ENCODE results near the gene FAM162A. TPM values are rescaled to one million over a fixed set of nuclear protein-coding genes. Genes with fewer than 3 reads are reported as not detected.
"Not testable (repeated sequence)": the region's sequence is repeated elsewhere in the genome, so short reads cannot be mapped to it uniquely, and the experiment has no call there.

Gene FAM162A
- total RNA-seq, 1 experiment from 2014 or later = 37.4 TPM

DNA sequence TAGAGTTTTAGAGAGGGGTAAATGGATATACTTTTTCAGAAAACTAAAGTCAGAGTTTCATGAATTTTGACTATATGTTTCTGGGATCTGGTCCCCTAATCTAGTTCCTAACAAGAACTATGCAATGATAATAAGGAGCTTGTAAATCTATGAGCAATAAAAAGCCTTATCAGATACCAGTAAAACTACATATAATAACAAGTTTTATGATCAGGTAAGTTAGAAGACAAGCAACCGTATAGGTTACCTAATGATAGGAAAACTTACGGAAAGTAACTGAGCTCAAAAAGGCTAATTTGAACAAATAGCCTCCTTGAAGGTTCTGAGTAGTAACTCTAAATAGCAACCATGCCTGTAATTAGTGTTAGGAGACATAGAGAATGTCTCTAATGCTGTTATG, 22.0 kb upstream of the FAM162A start:
- Mint-ChIP-seq H3K27ac (ENCODE audit: unreplicated experiment) (no peak overlapping the region), H3K36me3 (ENCODE audit: insufficient read depth, unreplicated experiment) (peaks cover 64% of the 10 kb centered on the region), H3K4me3 (ENCODE audit: unreplicated experiment) (no peak overlapping the region), H3K4me1 (ENCODE audit: low read depth, unreplicated experiment) (peaks cover 19% of the 10 kb centered on the region), H3K9me3 (ENCODE audit: unreplicated experiment) (no peaks in the 10 kb centered on the region), H3K27me3 (ENCODE audit: insufficient read depth, unreplicated experiment) (no peaks in the 10 kb centered on the region)
- peaks cover 49% of the 10 kb centered on the region for H3K4me1 ChIP-seq
- DNase-seq = no peak
- H3K36me3 ChIP-seq (ENCODE audit: control insufficient read depth, insufficient read depth, low read length) = peaks cover 6% of the 10 kb centered on the region
- intact Hi-C loops (cut with micrococcal nuclease; ENCODE audit: unreplicated experiment) = loop anchor here (10.0 kb wide), 2 partner anchors 63 to 527 kb away; partner anchors contain the start of genes EAF2 and IQCB1
- TF ChIP-seq, protein P1, sequence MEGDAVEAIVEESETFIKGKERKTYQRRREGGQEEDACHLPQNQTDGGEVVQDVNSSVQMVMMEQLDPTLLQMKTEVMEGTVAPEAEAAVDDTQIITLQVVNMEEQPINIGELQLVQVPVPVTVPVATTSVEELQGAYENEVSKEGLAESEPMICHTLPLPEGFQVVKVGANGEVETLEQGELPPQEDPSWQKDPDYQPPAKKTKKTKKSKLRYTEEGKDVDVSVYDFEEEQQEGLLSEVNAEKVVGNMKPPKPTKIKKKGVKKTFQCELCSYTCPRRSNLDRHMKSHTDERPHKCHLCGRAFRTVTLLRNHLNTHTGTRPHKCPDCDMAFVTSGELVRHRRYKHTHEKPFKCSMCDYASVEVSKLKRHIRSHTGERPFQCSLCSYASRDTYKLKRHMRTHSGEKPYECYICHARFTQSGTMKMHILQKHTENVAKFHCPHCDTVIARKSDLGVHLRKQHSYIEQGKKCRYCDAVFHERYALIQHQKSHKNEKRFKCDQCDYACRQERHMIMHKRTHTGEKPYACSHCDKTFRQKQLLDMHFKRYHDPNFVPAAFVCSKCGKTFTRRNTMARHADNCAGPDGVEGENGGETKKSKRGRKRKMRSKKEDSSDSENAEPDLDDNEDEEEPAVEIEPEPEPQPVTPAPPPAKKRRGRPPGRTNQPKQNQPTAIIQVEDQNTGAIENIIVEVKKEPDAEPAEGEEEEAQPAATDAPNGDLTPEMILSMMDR (IDR thresholded peaks at IDR 0.05; ENCODE audit: insufficient read depth in 1 of 2, low read depth in 1 of 2, low read length in 1 of 2, severe bottlenecking in 1 of 2, unreplicated experiment in 1 of 2) = no peak
- H3K9me3 ChIP-seq = no peaks in the 10 kb centered on the region
- CTCF ChIA-PET = interaction anchor here (1.0 to 1.1 kb wide), 2 partner anchors 22 to 56 kb away, joined by 3 read pairs; partner anchors contain the start of gene FAM162A
- H3K4me3 ChIP-seq (ENCODE audit: low read depth, low read length) = no peak overlapping the region
- POLR2A ChIA-PET = interaction anchor here (0.5 kb wide), 1 partner anchor 33 kb away, joined by 3 read pairs; no protein-coding TSS in a partner anchor
- no TSS peak for BruUV-seq (replicated peaks)
- H3K27me3 ChIP-seq (replicated peaks; ENCODE audit: control insufficient read depth, insufficient read depth, low read length) = no peaks in the 10 kb centered on the region

DNA sequence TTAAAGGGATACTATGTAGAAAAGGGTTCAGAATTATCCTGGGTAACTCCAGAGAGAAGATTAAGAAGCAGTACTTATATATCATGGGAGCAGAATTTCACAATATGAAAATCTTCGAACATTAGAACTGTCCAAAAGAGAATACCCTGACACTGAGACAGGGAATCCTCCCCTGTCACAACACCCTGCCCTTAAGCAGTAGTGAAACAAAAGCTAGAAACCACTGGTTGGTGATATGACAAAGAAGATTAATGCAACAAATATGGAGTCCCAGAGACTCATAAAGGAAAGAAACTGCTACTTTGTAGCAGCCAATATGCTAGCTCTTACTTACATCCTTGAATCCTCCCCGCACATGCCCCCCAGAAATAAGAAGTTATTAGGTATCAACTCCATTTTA, 19.5 kb upstream of the FAM162A start:
- no TSS peak for BruUV-seq (replicated peaks)
- peak overlapping the region; percentile 76 for H3K27ac Mint-ChIP-seq (ENCODE audit: unreplicated experiment)
- TF ChIP-seq, protein P1 (IDR thresholded peaks at IDR 0.05; ENCODE audit: insufficient read depth in 1 of 2, low read depth in 1 of 2, low read length in 1 of 2, severe bottlenecking in 1 of 2, unreplicated experiment in 1 of 2) = no peak
- peaks cover 49% of the 10 kb centered on the region for H3K4me1 ChIP-seq
- H3K27me3 Mint-ChIP-seq (ENCODE audit: insufficient read depth, unreplicated experiment) = no peaks in the 10 kb centered on the region
- no peaks in the 10 kb centered on the region for H3K27me3 ChIP-seq (replicated peaks; ENCODE audit: control insufficient read depth, insufficient read depth, low read length)
- no peak overlapping the region for H3K4me3 Mint-ChIP-seq (ENCODE audit: unreplicated experiment)
- H3K4me1 Mint-ChIP-seq (ENCODE audit: low read depth, unreplicated experiment) = peaks cover 28% of the 10 kb centered on the region
- no peak overlapping the region for H3K4me3 ChIP-seq (ENCODE audit: low read depth, low read length)
- H3K9me3 ChIP-seq = no peaks in the 10 kb centered on the region
- POLR2A ChIA-PET = no interaction called here
- intact Hi-C loops (cut with micrococcal nuclease; ENCODE audit: unreplicated experiment) = loop anchor here (10.0 kb wide), 2 partner anchors 60 to 530 kb away; partner anchors contain the start of genes EAF2 and IQCB1
- H3K9me3 Mint-ChIP-seq (ENCODE audit: unreplicated experiment) = no peaks in the 10 kb centered on the region
- CTCF ChIA-PET = no interaction called here
- peaks cover 49% of the 10 kb centered on the region for H3K36me3 Mint-ChIP-seq (ENCODE audit: insufficient read depth, unreplicated experiment)
- 0 out of 2 replicates have a peak, but pooled peaks cover 3% of the 10 kb centered on the region for H3K36me3 ChIP-seq (ENCODE audit: control insufficient read depth, insufficient read depth, low read length)
- no peak for DNase-seq

DNA sequence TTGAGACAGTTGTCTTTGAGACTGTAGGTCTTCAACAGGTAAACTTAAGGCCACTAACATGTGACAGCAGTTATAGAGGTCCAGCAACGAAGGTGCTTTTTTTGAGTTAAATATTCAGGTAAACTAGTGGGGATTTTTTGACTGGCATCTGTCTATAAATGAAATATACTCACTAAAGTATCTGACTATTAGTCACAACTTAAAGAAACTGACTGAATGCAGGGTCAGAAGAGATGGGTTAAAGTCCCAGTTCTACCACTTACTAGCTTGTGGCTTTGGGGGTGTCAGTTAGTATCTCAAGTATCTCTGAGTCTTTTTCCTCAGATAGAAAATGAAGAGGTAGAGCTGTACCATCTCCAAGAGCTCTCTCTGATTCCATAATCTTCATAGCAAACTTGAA, 18.9 kb upstream of the FAM162A start:
- H3K4me3 Mint-ChIP-seq (ENCODE audit: unreplicated experiment) = peak overlapping the region; percentile 48
- peak overlapping the region; percentile 76 for H3K27ac Mint-ChIP-seq (ENCODE audit: unreplicated experiment)
- peaks cover 28% of the 10 kb centered on the region for H3K4me1 Mint-ChIP-seq (ENCODE audit: low read depth, unreplicated experiment)
- POLR2A ChIA-PET = interaction anchor here (0.7 kb wide), 1 partner anchor 51 kb away, joined by 3 read pairs; no protein-coding TSS in a partner anchor
- no peaks in the 10 kb centered on the region for H3K27me3 ChIP-seq (replicated peaks; ENCODE audit: control insufficient read depth, insufficient read depth, low read length)
- no peak for DNase-seq
- intact Hi-C loops (cut with micrococcal nuclease; ENCODE audit: unreplicated experiment) = loop anchor here (1.0 to 10.0 kb wide), 3 partner anchors 19 to 530 kb away; partner anchors contain the start of genes EAF2, FAM162A and IQCB1
- H3K4me3 ChIP-seq (ENCODE audit: low read depth, low read length) = no peak overlapping the region
- H3K9me3 Mint-ChIP-seq (ENCODE audit: unreplicated experiment) = no peaks in the 10 kb centered on the region
- H3K36me3 ChIP-seq (ENCODE audit: control insufficient read depth, insufficient read depth, low read length) = 0 out of 2 replicates have a peak, but pooled peaks cover 5% of the 10 kb centered on the region
- no peaks in the 10 kb centered on the region for H3K9me3 ChIP-seq
- H3K36me3 Mint-ChIP-seq (ENCODE audit: insufficient read depth, unreplicated experiment) = peaks cover 44% of the 10 kb centered on the region
- peaks cover 49% of the 10 kb centered on the region for H3K4me1 ChIP-seq
- CTCF ChIA-PET = interaction anchor here (1.1 kb wide), 1 partner anchor 51 kb away, joined by 3 read pairs; the partner anchor contains the start of gene WDR5B
- BruUV-seq (replicated peaks) = TSS peak; percentile 13
- TF ChIP-seq, protein P1 (IDR thresholded peaks at IDR 0.05; ENCODE audit: insufficient read depth in 1 of 2, low read depth in 1 of 2, low read length in 1 of 2, severe bottlenecking in 1 of 2, unreplicated experiment in 1 of 2) = no peak
- no peaks in the 10 kb centered on the region for H3K27me3 Mint-ChIP-seq (ENCODE audit: insufficient read depth, unreplicated experiment)

DNA sequence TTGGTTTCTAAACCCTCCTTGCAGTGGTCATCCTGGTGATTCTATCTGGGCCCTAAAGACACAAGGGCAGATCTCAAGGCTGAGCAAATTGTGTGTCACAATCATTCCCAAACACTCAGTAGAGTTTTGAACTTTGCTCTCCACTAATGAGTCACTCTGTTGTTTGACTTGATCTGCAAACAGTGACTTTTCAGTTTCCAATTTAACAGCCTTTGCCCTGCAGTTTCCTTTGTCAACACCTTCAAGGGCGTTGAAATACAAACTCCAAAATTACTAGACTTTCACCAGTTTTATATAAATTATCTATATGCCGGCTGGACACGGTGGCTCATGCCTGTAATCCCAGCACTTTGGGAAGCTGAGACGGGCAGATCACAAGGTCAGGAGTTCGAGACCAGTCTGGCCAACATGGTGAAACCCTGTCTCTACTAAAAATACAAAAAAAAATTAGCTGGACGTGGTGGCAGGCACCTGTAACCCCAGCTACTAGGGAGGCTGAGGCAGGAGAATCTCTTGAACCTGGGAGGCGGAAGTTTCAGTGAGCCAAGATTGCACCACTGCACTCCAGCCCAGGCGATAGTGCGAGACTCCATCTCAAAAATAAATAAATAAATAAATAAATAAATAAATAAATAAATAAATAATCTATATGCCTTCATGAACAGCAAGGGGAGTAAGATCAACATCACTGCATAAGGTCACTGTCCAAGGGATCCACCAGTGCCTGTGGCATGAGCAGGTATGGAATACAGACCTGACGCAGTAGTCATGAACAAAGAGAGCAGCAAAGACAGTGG, 18.2 kb upstream of the FAM162A start:
- peak; percentile 50 to 76 for DNase-seq
- not testable (repeated sequence) for H3K36me3 ChIP-seq (ENCODE audit: control insufficient read depth, insufficient read depth, low read length); H3K9me3 ChIP-seq; H3K4me3 ChIP-seq (ENCODE audit: low read depth, low read length); BruUV-seq (replicated peaks); H3K27me3 ChIP-seq (replicated peaks; ENCODE audit: control insufficient read depth, insufficient read depth, low read length); H3K27me3 Mint-ChIP-seq (ENCODE audit: insufficient read depth, unreplicated experiment); H3K9me3 Mint-ChIP-seq (ENCODE audit: unreplicated experiment)
- peaks cover 28% of the 10 kb centered on the region for H3K4me1 Mint-ChIP-seq (ENCODE audit: low read depth, unreplicated experiment)
- H3K27ac Mint-ChIP-seq (ENCODE audit: unreplicated experiment) = peak overlapping the region; percentile 76
- peak overlapping the region; percentile 48 for H3K4me3 Mint-ChIP-seq (ENCODE audit: unreplicated experiment)
- POLR2A ChIA-PET = interaction anchor here (0.6 to 1.5 kb wide), 2 partner anchors 17 to 18 kb away, joined by 4 to 5 read pairs; partner anchors contain the start of gene FAM162A
- H3K4me1 ChIP-seq = peaks cover 49% of the 10 kb centered on the region
- peaks cover 42% of the 10 kb centered on the region for H3K36me3 Mint-ChIP-seq (ENCODE audit: insufficient read depth, unreplicated experiment)
- intact Hi-C loops (cut with micrococcal nuclease; ENCODE audit: unreplicated experiment) = loop anchor here (1.0 to 10.0 kb wide), 3 partner anchors 19 to 531 kb away; partner anchors contain the start of genes EAF2, FAM162A and IQCB1
- CTCF ChIA-PET = interaction anchor here (1.1 to 1.3 kb wide), 2 partner anchors 18 to 50 kb away, joined by 3 to 4 read pairs; partner anchors contain the start of genes FAM162A and WDR5B

All from Caco-2 (cell line).